Measurements from ENCODE around the gene PEMT.
A peak's percentile ranks its signal among the peaks of the same experiment; 100 is the strongest.

PEMT gene

GRCh38 chr17:17569691-17570090 lies 21.8 kb downstream of the PEMT start:
- DNase-seq = no peak

- no peak for DNase-seq
These were observed 22.7 kb downstream of the PEMT start for GRCh38 chr17:17568772-17569195.

GRCh38 chr17:17567631-17568030 lies 23.9 kb downstream of the PEMT start:
- peak; percentile 66 to 85 for DNase-seq

GRCh38 chr17:17566896-17567513 lies 24.5 kb downstream of the PEMT start:
- peak in 1 of 2 experiments; percentile 29 for DNase-seq

GRCh38 chr17:17565471-17566339 lies 25.8 kb downstream of the PEMT start:
- no peak for DNase-seq

- no peak for DNase-seq
These were observed 26.6 kb downstream of the PEMT start for GRCh38 chr17:17564896-17565295.

- no peak for DNase-seq
These were observed 27.2 kb downstream of the PEMT start for GRCh38 chr17:17564323-17564722.

GRCh38 chr17:17563530-17563929 lies 28.0 kb downstream of the PEMT start:
- DNase-seq = no peak

GRCh38 chr17:17562146-17562511 lies 29.4 kb downstream of the PEMT start:
- DNase-seq = no peak

- DNase-seq = no peak
These were observed 29.9 kb downstream of the PEMT start for GRCh38 chr17:17561408-17562145.

GRCh38 chr17:17560975-17561374 lies 30.5 kb downstream of the PEMT start:
- no peak for DNase-seq

GRCh38 chr17:17560167-17560566 lies 31.3 kb downstream of the PEMT start:
- no peak for DNase-seq

GRCh38 chr17:17559164-17559563 lies 32.3 kb downstream of the PEMT start:
- no peak for DNase-seq

- DNase-seq = no peak
These were observed 33.1 kb downstream of the PEMT start for GRCh38 chr17:17558431-17558830.

GRCh38 chr17:17557796-17558195 lies 33.7 kb downstream of the PEMT start:
- peak; percentile 76 to 81 for DNase-seq

GRCh38 chr17:17556671-17557070 lies 34.8 kb downstream of the PEMT start:
- no peak for DNase-seq

- no peak for DNase-seq
These were observed 35.6 kb downstream of the PEMT start for GRCh38 chr17:17555906-17556305.

GRCh38 chr17:17555151-17555550 lies 36.4 kb downstream of the PEMT start:
- no peak for DNase-seq

GRCh38 chr17:17554266-17554665 lies 37.2 kb downstream of the PEMT start:
- DNase-seq = no peak

GRCh38 chr17:17553217-17554195 lies 38.0 kb downstream of the PEMT start:
- DNase-seq = no peak

- no peak for DNase-seq
These were observed 38.9 kb downstream of the PEMT start for GRCh38 chr17:17552351-17553216.
